ENCODE results near the gene SNX7.

Gene SNX7

GRCh38 chr1:98763488-98764150 is 102.1 kb downstream of the SNX7 start:
- no peak for FAIRE-seq
- no peak for DNase-seq (ENCODE audit: insufficient read length, low spot score)

GRCh38 chr1:98764485-98764884 is 103.0 kb downstream of the SNX7 start:
- no peak for FAIRE-seq
- DNase-seq (ENCODE audit: insufficient read length, low spot score): no peak

GRCh38 chr1:98766255-98766654 is 104.7 kb downstream of the SNX7 start:
- no peak for DNase-seq (ENCODE audit: insufficient read length, low spot score)

GRCh38 chr1:98769162-98769561 is 107.6 kb downstream of the SNX7 start:
- FAIRE-seq (no peak), DNase-seq (ENCODE audit: insufficient read length, low spot score) (no peak)

More at GRCh38 chr1:98766255-98766654, 104.7 kb downstream of the SNX7 start:
- FAIRE-seq: no peak

GRCh38 chr1:98781906-98782305 is 120.4 kb downstream of the SNX7 start:
- no peak for DNase-seq (ENCODE audit: insufficient read length, low spot score)
- FAIRE-seq: no peak

GRCh38 chr1:98783821-98784220 is 122.3 kb downstream of the SNX7 start:
- FAIRE-seq (no peak), DNase-seq (ENCODE audit: insufficient read length, low spot score) (no peak)

GRCh38 chr1:98791498-98791897 is 130.0 kb downstream of the SNX7 start:
- DNase-seq (ENCODE audit: insufficient read length, low spot score) (no peak), FAIRE-seq (no peak)

- FAIRE-seq: no peak
- DNase-seq (ENCODE audit: insufficient read length, low spot score): no peak
Observed at GRCh38 chr1:98792123-98792522, 130.6 kb downstream of the SNX7 start.

- no peak for FAIRE-seq
- no peak for DNase-seq (ENCODE audit: insufficient read length, low spot score)
Observed at GRCh38 chr1:98793136-98793535, 131.6 kb downstream of the SNX7 start.

GRCh38 chr1:98794196-98794886 is 132.8 kb downstream of the SNX7 start:
- DNase-seq (ENCODE audit: insufficient read length, low spot score) (peak; percentile 14), FAIRE-seq (no peak)

GRCh38 chr1:98796049-98796448 is 134.5 kb downstream of the SNX7 start:
- FAIRE-seq (no peak), DNase-seq (ENCODE audit: insufficient read length, low spot score) (no peak)

GRCh38 chr1:98797506-98797905 is 136.0 kb downstream of the SNX7 start:
- FAIRE-seq: no peak

More at GRCh38 chr1:98797506-98797905, 136.0 kb downstream of the SNX7 start:
- no peak for DNase-seq (ENCODE audit: insufficient read length, low spot score)

Measured in HTR-8/SVneo (cell line).